WTC11 (cell line): ENCODE measurements around the gene CISH. TPM values are rescaled to one million over a fixed set of nuclear protein-coding genes. Genes with fewer than 3 reads are reported as not detected.

Experiments used
- ATAC-seq: fragments of 200-7000 bp; cut with Tn5 transposase; 2 replicates; pipeline ENCODE4 v1.10.0; 2021; ENCODE audit warnings: mild to moderate bottlenecking, moderate library complexity
- CTCF ChIA-PET: fragments of 300-600 bp; sonication (Branson Sonifier 250); formaldehyde crosslinking; loops from one replicate; lab custom pipeline; 2021; ENCODE audit warnings: antibody characterized with exemption; lab: Charles Lee
- POLR2A ChIA-PET: fragments of 350-600 bp; sonication (Branson Sonifier 250); formaldehyde crosslinking; loops from one replicate; lab custom pipeline; 2021; ENCODE audit warnings: antibody characterized with exemption; lab: Charles Lee
- DNase-seq: peaks from one replicate; pipeline ENCODE4 v3.0.0; 2021; ENCODE audit warnings: low spot score
- H3K27ac Mint-ChIP-seq: 2 replicates; pipeline ENCODE4 v1.8.0; 2021; ENCODE audit warnings: mixed read lengths
- H3K27me3 Mint-ChIP-seq: 2 replicates; pipeline ENCODE4 v1.8.0; 2021; ENCODE audit warnings: low read depth, mild to moderate bottlenecking, moderate library complexity, mixed read lengths
- H3K36me3 Mint-ChIP-seq: 2 replicates; pipeline ENCODE4 v1.8.0; 2021; ENCODE audit warnings: mixed read lengths
- H3K4me1 Mint-ChIP-seq: 2 replicates; pipeline ENCODE4 v1.8.0; 2022; ENCODE audit warnings: mixed read lengths
- H3K4me3 Mint-ChIP-seq: 2 replicates; pipeline ENCODE4 v1.8.0; 2021; ENCODE audit warnings: mild to moderate bottlenecking, moderate library complexity, mixed read lengths
- H3K9me3 Mint-ChIP-seq: 2 replicates; pipeline ENCODE4 v1.8.0; 2021; ENCODE audit warnings: mixed read lengths
- ATF6 ChIP-seq: sonication (generic); formaldehyde crosslinking; IDR thresholded peaks from 2 replicates; pipeline ENCODE4 v1.8.1; 2023; ENCODE audit warnings: mild to moderate bottlenecking, missing genetic modification reagents
- E2F1 ChIP-seq: sonication (generic); formaldehyde crosslinking; IDR thresholded peaks from 2 replicates; pipeline ENCODE4 v1.8.0; 2022; ENCODE audit warnings: mild to moderate bottlenecking, missing genetic modification reagents
- E2F4 ChIP-seq: sonication (generic); formaldehyde crosslinking; IDR thresholded peaks from 2 replicates; pipeline ENCODE4 v1.8.1; 2022; ENCODE audit warnings: low read depth, mild to moderate bottlenecking, moderate library complexity, missing genetic modification reagents, borderline replicate concordance
- ELF4 ChIP-seq: sonication (generic); formaldehyde crosslinking; IDR thresholded peaks from 2 replicates; pipeline ENCODE4 v1.8.1; 2022; ENCODE audit warnings: low read depth, mild to moderate bottlenecking, moderate library complexity, missing genetic modification reagents
- HMGXB4 ChIP-seq: sonication (generic); formaldehyde crosslinking; IDR thresholded peaks from 2 replicates; pipeline ENCODE4 v1.8.1; 2023; ENCODE audit warnings: mild to moderate bottlenecking, moderate library complexity, missing genetic modification reagents
- NFATC4 ChIP-seq: fragments of 250-450 bp; sonication (Bioruptor Pico); IDR thresholded peaks from 2 replicates; pipeline ENCODE4 v1.9.0; 2021; ENCODE audit warnings: mild to moderate bottlenecking
- PREB ChIP-seq: sonication (generic); formaldehyde crosslinking; IDR thresholded peaks from 2 replicates; pipeline ENCODE4 v1.8.1; 2022; ENCODE audit warnings: mild to moderate bottlenecking, missing genetic modification reagents, moderate library complexity, borderline replicate concordance
- RORB ChIP-seq: fragments of 250-450 bp; sonication (Bioruptor Pico); IDR thresholded peaks from 2 replicates; pipeline ENCODE4 v1.9.0; 2021; ENCODE audit warnings: mild to moderate bottlenecking
- TCF7 ChIP-seq: sonication (generic); formaldehyde crosslinking; IDR thresholded peaks from 2 replicates; pipeline ENCODE4 v1.8.0; 2022; ENCODE audit warnings: mild to moderate bottlenecking, low read depth, missing genetic modification reagents, moderate library complexity
- USF1 ChIP-seq: sonication (generic); formaldehyde crosslinking; IDR thresholded peaks from 2 replicates; pipeline ENCODE4 v1.8.0; 2022; ENCODE audit warnings: mild to moderate bottlenecking, missing genetic modification reagents
- ZBTB21 ChIP-seq: sonication (generic); formaldehyde crosslinking; IDR thresholded peaks from 2 replicates; pipeline ENCODE4 v1.8.1; 2023; ENCODE audit warnings: mild to moderate bottlenecking, missing genetic modification reagents, borderline replicate concordance
- ZMAT4 ChIP-seq: fragments of 250-450 bp; sonication (Bioruptor Pico); IDR thresholded peaks from 2 replicates; pipeline ENCODE4 v1.9.0; 2021; ENCODE audit warnings: mild to moderate bottlenecking
- ZNF138 ChIP-seq: sonication (generic); formaldehyde crosslinking; conservative IDR thresholded peaks from 2 replicates; pipeline ENCODE4 v1.8.1; 2022; ENCODE audit warnings: mild to moderate bottlenecking, moderate library complexity, missing genetic modification reagents
- ZNF532 ChIP-seq: fragments of 250-450 bp; sonication (Bioruptor Pico); IDR thresholded peaks from 2 replicates; pipeline ENCODE4 v1.9.0; 2021; ENCODE audit warnings: mild to moderate bottlenecking, borderline replicate concordance
- total RNA-seq: library from RNA; stranded (reverse); gene quantifications from 3 replicates; pipeline ENCODE4 v1.2.3, GENCODE V29; 2021

The CISH gene
- total RNA-seq, 1 experiment from 2014 or later: 2.4 TPM

- TF ChIP-seq USF1 (CRISPR knock-in tag): no peak
- 0 out of 2 replicates have a peak, but pooled peaks have one; percentile 33 for TF ChIP-seq ZNF138 (CRISPR knock-in tag)
- TF ChIP-seq ELF4 (CRISPR knock-in tag): no peak
- TF ChIP-seq NFATC4 (CRISPR knock-in tag): no peak
- TF ChIP-seq PREB (CRISPR knock-in tag): no peak
- no peak for TF ChIP-seq RORB (CRISPR knock-in tag)
- TF ChIP-seq E2F4 (CRISPR knock-in tag): no peak
- TF ChIP-seq E2F1 (CRISPR knock-in tag): no peak
- TF ChIP-seq ZBTB21: 0 out of 2 replicates have a peak, but pooled peaks have one; percentile 32
- no peak for TF ChIP-seq ZNF532 (CRISPR knock-in tag)
Measured at GRCh38 chr3:50567386-50568167, 44.0 kb downstream of the CISH start, which contains the start of gene C3orf18 (continued).

GRCh38 chr3:50567011-50567385 lies 44.6 kb downstream of the CISH start:
- no peak overlapping the region for H3K27ac Mint-ChIP-seq
- ATAC-seq: no peak

More at GRCh38 chr3:50567011-50567385, 44.6 kb downstream of the CISH start:
- ChIA-PET POLR2A (interaction anchor here (0.6 to 0.7 kb wide), 2 partner anchors 12 to 230 kb away, joined by 3 to 4 read pairs; no protein-coding TSS in a partner anchor), CTCF (interaction anchor here (0.5 to 1.9 kb wide), 17 partner anchors 9 to 320 kb away, joined by 3 to 22 read pairs (median 4); partner anchors contain the start of genes CISH, CYB561D2, MAPKAPK3 and NPRL2)
- no peaks in the 10 kb centered on the region for H3K36me3 Mint-ChIP-seq
- peak overlapping the region; percentile 72 for H3K4me3 Mint-ChIP-seq
- H3K27me3 Mint-ChIP-seq: peaks cover 17% of the 10 kb centered on the region
- DNase-seq: no peak
- no peak for TF ChIP-seq ATF6
- no peak for TF ChIP-seq ZMAT4 (CRISPR knock-in tag)
- no peak for TF ChIP-seq TCF7 (CRISPR knock-in tag)
- TF ChIP-seq ZNF138 (CRISPR knock-in tag): no peak
- TF ChIP-seq HMGXB4 (CRISPR knock-in tag): 0 out of 2 replicates have a peak, but pooled peaks have one; percentile 22
- peaks cover 17% of the 10 kb centered on the region for H3K4me1 Mint-ChIP-seq
- H3K9me3 Mint-ChIP-seq: no peaks in the 10 kb centered on the region
